AG08396 (cell line): Measurements from ENCODE around the gene TTYH3.

Experiments
- DNase-seq: peaks from one replicate; pipeline ENCODE4 v3.0.0; 2012; ENCODE audit warnings: low spot score, mixed read lengths

TTYH3 gene

GRCh38 chr7:2616387-2617324, 15.1 kb upstream of the TTYH3 start:
- DNase-seq = no peak

- DNase-seq = no peak
Measured at GRCh38 chr7:2617325-2617905, 14.4 kb upstream of the TTYH3 start.

GRCh38 chr7:2619116-2619515, 12.7 kb upstream of the TTYH3 start:
- peak; percentile 59 for DNase-seq

GRCh38 chr7:2621061-2621828, 10.5 kb upstream of the TTYH3 start:
- peak; percentile 72 for DNase-seq

- DNase-seq = no peak
Measured at GRCh38 chr7:2621948-2622640, 9.7 kb upstream of the TTYH3 start.

GRCh38 chr7:2622869-2623697, 8.7 kb upstream of the TTYH3 start:
- DNase-seq = no peak

- no peak for DNase-seq
Measured at GRCh38 chr7:2623698-2624014, 8.1 kb upstream of the TTYH3 start.

- DNase-seq = no peak
Measured at GRCh38 chr7:2624293-2624886, 7.4 kb upstream of the TTYH3 start.

- no peak for DNase-seq
Measured at GRCh38 chr7:2626498-2627117, 5.2 kb upstream of the TTYH3 start.

- DNase-seq = no peak
Measured at GRCh38 chr7:2627258-2628129, 4.3 kb upstream of the TTYH3 start.

GRCh38 chr7:2628130-2628482, 3.7 kb upstream of the TTYH3 start:
- DNase-seq = no peak

- DNase-seq = no peak
Measured at GRCh38 chr7:2628891-2629290, 2.9 kb upstream of the TTYH3 start.

GRCh38 chr7:2629746-2630681, 1.8 kb upstream of the TTYH3 start:
- DNase-seq = no peak

GRCh38 chr7:2632733-2633537, 1.1 kb downstream of the TTYH3 start:
- peak; percentile 58 for DNase-seq

GRCh38 chr7:2633538-2634266, 1.9 kb downstream of the TTYH3 start:
- peak; percentile 89 for DNase-seq

- no peak for DNase-seq
Measured at GRCh38 chr7:2634267-2635145, 2.7 kb downstream of the TTYH3 start.
